Thyroid gland (tissue), 4 donors: ENCODE data around the gene MRPL2. TPM values are rescaled to one million over a fixed set of nuclear protein-coding genes. Genes with fewer than 3 reads are reported as not detected.

Experiments used
- DNase-seq, 2 donors: peaks; one replicate each; pipeline ENCODE4 v3.0.0-alpha.2; 2019
- H3K27ac ChIP-seq, 3 donors: fragments of 200-600 bp; sonication (generic); 1 replicate in 2 of 3; 2 replicates in 1 of 3; pipeline ENCODE4 v1.5.1; 2016 to 2019; ENCODE audit warnings: mild to moderate bottlenecking in 1 of 3, moderate library complexity in 1 of 3
- H3K27me3 ChIP-seq: fragments of 200-600 bp; sonication (generic); one replicate; pipeline ENCODE4 v1.5.1; 2019
- H3K36me3 ChIP-seq, 2 donors: fragments of 200-600 bp; sonication (generic); one replicate each; pipeline ENCODE4 v1.5.1; 2016 to 2019
- H3K4me1 ChIP-seq, 2 donors: fragments of 200-600 bp; sonication (generic); one replicate each; pipeline ENCODE4 v1.5.1; 2017 to 2019
- H3K4me3 ChIP-seq, 3 donors: fragments of 200-600 bp; sonication (generic); replicated peaks in 1 of 3; 1 replicate in 2 of 3; 2 replicates in 1 of 3; pipeline ENCODE4 v1.5.1; 2016; ENCODE audit warnings: mild to moderate bottlenecking in 1 of 3
- H3K9me3 ChIP-seq: fragments of 200-600 bp; sonication (generic); one replicate; pipeline ENCODE4 v1.5.1; 2017
- CTCF ChIP-seq, 6 experiments: fragments of 200-600 bp in 3 of 6; fragments of 450-650 bp in 3 of 6; sonication (generic) in 3 of 6; IDR thresholded peaks; one replicate each; pipeline ENCODE4 v1.5.1; 2016 to 2019; ENCODE audit warnings: antibody characterized with exemption in 6 of 6, mild to moderate bottlenecking in 2 of 6, inconsistent platforms in 1 of 6, moderate library complexity in 1 of 6
- POLR2A ChIP-seq, 2 donors: fragments of 450-650 bp; IDR thresholded peaks; one replicate each; pipeline ENCODE4 v1.6.1; 2017; ENCODE audit warnings: antibody characterized with exemption in 2 of 2, mild to moderate bottlenecking in 2 of 2, moderate library complexity in 1 of 2
- WGBS, 2 donors: methylation state at CpG; one replicate each; pipeline ENCODE4 v1.1.5; 2017; 5-methylcytosine and 5-hydroxymethylcytosine counted together
- intact Hi-C: fragments of 100-400 bp; cut with DNase I; formaldehyde crosslinking; loops from one replicate; pipeline ENCODE4 v1.15.1; 2023
- total RNA-seq, 4 donors: library from RNA; depleted of rRNA; stranded (reverse); fragments of >200 nt; gene quantifications; one replicate each; pipeline ENCODE4 v1.2.3, GENCODE V29; 2016

Gene MRPL2
- total RNA-seq, 4 donors from 2014 or later = 12.9 to 31.9 (median 17.7) TPM

- 91 to 92% methylated on average over 2 of the region's 2 CpGs for WGBS, 2 donors
- intact Hi-C loops = loop anchor here (5.0 to 10.0 kb wide), 3 partner anchors 33 to 114 kb away; partner anchors contain the start of genes CUL7 and PEX6
Observed at GRCh38 chr6:43019152-43019551, 40.1 kb downstream of the MRPL2 start.

GRCh38 chr6:43016943-43017334 lies 42.3 kb downstream of the MRPL2 start:
- H3K4me1 ChIP-seq = peaks cover 35 to 47% of the 10 kb centered on the region in 2 donors
- H3K4me3 ChIP-seq = no peak overlapping the region
- no peaks in the 10 kb centered on the region for H3K9me3 ChIP-seq
- peaks cover 9 to 11% of the 10 kb centered on the region in 2 donors for H3K36me3 ChIP-seq
- DNase-seq = peak in 1 of 2 donors; percentile 23
- TF ChIP-seq CTCF (IDR thresholded peaks at IDR 0.05) (no peak), POLR2A (IDR thresholded peaks at IDR 0.05) (no peak)
- intact Hi-C loops = loop anchor here (5.0 to 10.0 kb wide), 3 partner anchors 35 to 112 kb away; partner anchors contain the start of genes CUL7 and PEX6
- 78 to 93% methylated on average over 4 to 12 of the region's 12 CpGs for WGBS, 2 donors
- H3K27me3 ChIP-seq = no peaks in the 10 kb centered on the region
- peak overlapping the region in 2 of 3 donors; percentile 17 to 64 for H3K27ac ChIP-seq

More at GRCh38 chr6:43019152-43019551, 40.1 kb downstream of the MRPL2 start:
- H3K27me3 ChIP-seq = no peaks in the 10 kb centered on the region
- H3K9me3 ChIP-seq = no peaks in the 10 kb centered on the region
- TF ChIP-seq POLR2A (IDR thresholded peaks at IDR 0.05) = no peak
- no peak for TF ChIP-seq CTCF (IDR thresholded peaks at IDR 0.05)
- no peak overlapping the region for H3K4me3 ChIP-seq
- DNase-seq = no peak
- no peak overlapping the region for H3K27ac ChIP-seq
- H3K36me3 ChIP-seq = peaks cover 7 to 11% of the 10 kb centered on the region in 2 donors
- peaks cover 36 to 48% of the 10 kb centered on the region in 2 donors for H3K4me1 ChIP-seq

- H3K4me3 ChIP-seq = no peak overlapping the region
- peaks cover 11 to 13% of the 10 kb centered on the region in 2 donors for H3K36me3 ChIP-seq
- no peaks in the 10 kb centered on the region for H3K9me3 ChIP-seq
Observed at GRCh38 chr6:43016176-43016942, 42.9 kb downstream of the MRPL2 start.

GRCh38 chr6:43014434-43014909 lies 44.8 kb downstream of the MRPL2 start:
- Histone ChIP-seq H3K4me1 (peaks cover 28 to 39% of the 10 kb centered on the region in 2 donors), H3K27ac (peak overlapping the region; percentile 30 to 58 (median 42)), H3K9me3 (no peaks in the 10 kb centered on the region), H3K27me3 (no peaks in the 10 kb centered on the region), H3K4me3 (peak overlapping the region; percentile 29 to 73 (median 61)), H3K36me3 (peaks cover 20 to 22% of the 10 kb centered on the region in 2 donors)
- TF ChIP-seq CTCF (IDR thresholded peaks at IDR 0.05) (no peak), POLR2A (IDR thresholded peaks at IDR 0.05) (no peak)
- DNase-seq = no peak
- 0 to 2% methylated on average over 7 of the region's 7 CpGs for WGBS, 2 donors
- intact Hi-C loops = loop anchor here (10.0 kb wide), 1 partner anchor 110 kb away; no protein-coding TSS in a partner anchor

More at GRCh38 chr6:43016176-43016942, 42.9 kb downstream of the MRPL2 start:
- WGBS, 2 donors = 63 to 69% methylated on average over 7 of the region's 7 CpGs
- Histone ChIP-seq H3K27ac (peak overlapping the region in 2 of 3 donors; percentile 17 to 64), H3K27me3 (no peaks in the 10 kb centered on the region), H3K4me1 (peaks cover 35 to 47% of the 10 kb centered on the region in 2 donors)
- TF ChIP-seq POLR2A (IDR thresholded peaks at IDR 0.05) = no peak
- TF ChIP-seq CTCF (IDR thresholded peaks at IDR 0.05) = no peak
- intact Hi-C loops = loop anchor here (5.0 to 10.0 kb wide), 3 partner anchors 36 to 112 kb away; partner anchors contain the start of genes CUL7 and PEX6
- peak; percentile 25 to 37 for DNase-seq
